Tongue (tissue), 2 donors: ENCODE data around the gene SLC25A21. TPM values are rescaled to one million over a fixed set of nuclear protein-coding genes. Genes with fewer than 3 reads are reported as not detected.
A peak's percentile ranks its signal among the peaks of the same experiment; 100 is the strongest.

ENCODE experiments used
- DNase-seq: peaks from one replicate; pipeline ENCODE4 v3.0.0-alpha.2; 2015
- total RNA-seq: library from RNA; depleted of rRNA; stranded (reverse); fragments of >200 nt; gene quantifications from one replicate; pipeline ENCODE4 v1.2.3, GENCODE V29; 2014

Gene SLC25A21
- total RNA-seq, 1 donor from 2014 or later, result 1.3 TPM

DNA sequence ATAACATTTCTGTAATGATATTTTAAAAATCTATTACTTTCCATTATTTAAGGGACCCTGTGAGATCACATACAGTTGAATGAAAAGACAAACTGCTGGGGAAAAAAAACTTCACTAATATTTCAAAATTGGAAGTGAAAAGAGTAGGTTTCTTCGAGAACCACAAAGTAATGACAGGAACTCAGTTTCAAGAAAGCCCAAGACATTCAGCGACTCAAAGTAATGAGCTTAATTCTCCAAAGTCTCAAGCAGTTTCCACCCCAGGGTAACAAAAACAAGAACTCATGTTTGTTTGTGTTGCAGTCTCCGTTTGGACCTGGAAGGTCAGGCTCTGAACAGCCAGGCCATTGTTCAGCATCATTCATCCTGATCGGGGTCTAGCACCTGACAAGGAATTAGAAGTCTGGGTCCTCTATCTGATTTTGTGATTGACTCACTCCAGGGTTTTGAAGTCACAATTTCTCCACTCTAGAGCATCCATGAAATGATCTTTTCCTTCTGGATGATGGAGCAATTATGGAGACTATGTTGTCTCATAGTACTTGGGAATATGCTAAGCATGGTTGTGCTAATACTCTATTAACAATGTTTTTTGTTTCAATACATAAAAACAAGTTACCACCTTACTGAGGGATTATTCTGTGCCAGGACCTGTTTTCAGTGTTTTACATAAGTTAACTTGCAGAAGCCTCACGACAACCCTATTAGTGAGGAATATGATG lies 126.9 kb downstream of the SLC25A21 start:
- DNase-seq, result no peak

DNA sequence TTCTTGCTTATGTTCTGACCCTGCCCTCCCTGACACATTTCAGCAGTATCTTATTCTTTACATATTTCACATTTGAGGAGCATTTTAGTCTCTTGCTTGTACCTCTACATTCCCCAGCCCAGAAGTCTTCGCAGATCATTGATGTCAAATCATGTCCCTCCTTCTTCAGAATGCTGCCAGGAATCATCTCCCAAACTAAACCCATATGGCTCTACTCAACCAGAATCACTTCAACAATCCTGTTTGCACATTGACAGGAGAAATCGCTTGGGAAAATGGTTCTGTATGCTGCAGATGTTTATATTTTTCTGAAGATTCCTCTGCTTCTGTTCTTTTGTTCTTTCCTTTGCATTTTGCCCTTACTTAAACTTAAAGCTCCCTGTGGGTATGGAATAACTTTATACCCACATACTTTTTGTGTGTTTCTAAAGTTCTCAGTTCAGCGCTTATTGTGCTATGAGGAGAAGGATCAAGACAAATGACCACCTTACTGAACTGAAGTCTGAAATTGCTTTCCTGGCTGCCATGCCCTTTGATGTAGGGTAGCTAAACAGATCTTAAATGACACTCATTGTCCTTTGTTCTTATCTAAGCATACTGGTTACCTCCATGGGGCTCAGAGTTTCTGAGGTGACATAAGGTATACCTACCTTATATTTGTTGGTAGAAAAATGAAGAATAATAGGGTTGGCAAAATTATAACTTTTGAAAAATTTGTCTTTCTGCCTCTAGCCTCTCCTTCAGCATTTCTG lies 134.6 kb downstream of the SLC25A21 start:
- no peak for DNase-seq

DNA sequence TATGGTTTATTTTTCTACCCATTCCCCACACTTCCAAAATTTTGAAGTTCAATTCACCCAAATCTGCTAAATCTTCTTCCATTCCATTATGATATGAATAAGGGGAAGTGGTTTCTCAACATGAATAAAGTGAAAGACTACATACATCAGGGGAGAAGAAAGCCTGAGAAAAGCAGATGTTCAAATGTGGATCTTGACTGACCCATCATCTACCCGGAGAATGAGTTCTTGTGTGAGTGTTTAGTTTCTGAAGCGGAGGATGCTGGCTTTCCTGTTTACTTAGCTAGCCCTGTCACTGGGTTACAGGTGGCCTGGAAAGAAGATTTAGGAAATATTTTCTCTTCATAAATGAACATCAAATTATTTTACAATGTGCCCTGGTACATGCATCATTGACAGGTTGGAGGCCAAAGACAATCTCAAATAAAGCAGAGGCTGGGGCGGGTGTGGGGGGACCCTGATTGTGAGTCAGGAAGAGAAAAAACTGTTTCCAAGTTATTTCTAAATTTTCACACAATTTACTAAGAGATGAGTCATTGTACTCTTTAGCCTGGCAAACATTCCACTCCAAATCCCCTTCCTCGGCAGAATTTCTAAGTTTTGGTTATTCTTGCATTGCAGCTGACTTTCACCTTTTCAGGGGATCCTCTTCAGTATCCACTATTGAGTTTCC lies 135.6 kb downstream of the SLC25A21 start:
- DNase-seq, result peak; percentile 20

DNA sequence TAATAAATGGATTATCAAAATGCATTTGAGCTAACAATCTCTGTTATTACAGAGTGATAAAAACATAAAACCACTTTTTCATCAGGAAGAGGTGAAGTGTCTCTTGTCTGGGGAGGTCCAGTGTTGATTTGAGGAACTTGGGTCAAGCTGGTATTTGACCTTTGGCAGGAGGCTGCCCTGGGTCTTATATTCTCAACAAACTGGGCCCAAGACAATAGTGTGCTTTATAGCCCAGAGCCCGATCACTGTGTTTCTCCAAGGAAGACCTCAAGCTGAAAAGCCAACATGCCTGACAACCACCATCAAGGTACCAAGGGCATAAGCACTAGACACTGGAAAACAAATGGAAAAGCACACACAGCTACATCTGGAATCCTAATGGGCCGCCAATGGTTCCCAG lies 137.0 kb downstream of the SLC25A21 start:
- DNase-seq, result no peak

DNA sequence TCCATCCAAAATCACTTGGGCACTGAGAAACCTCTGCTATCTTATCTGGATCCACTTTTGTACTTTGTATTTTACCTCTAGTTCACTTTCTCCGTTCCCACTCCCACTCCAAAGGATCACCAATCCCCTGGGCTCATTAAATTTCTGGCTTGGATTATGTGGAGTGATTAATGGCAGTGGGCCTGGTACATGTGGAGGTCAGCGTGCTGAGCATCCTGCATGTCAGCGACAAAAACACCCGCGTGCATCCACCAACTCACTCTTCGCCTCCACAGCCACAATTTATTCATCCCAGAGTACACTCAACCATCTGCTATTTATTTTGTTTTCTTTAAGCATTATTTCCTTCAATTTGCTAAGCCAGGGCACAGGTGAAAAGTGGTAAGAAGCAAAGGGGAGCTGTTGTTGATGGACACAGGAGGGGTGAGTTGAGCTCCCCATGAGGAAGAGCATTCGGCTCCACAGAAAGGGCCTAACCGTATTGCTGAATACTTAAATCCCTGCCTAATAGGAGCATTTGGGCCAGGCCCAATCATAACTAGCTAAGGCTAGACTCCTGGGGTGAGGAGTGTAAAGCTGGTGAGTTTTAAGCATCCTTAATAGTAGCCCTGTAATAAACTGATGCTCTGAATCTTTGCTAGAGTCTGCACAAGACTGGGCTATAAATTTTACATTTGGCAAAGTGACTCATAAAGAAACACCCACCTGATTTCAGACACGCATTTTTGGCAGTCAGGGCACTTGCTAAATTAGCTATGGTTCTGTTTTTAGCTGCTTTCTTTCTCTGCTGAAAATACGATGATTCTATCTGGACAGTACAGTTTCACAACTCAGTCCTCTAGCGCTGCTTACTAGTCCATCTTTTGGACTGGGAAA lies 137.8 kb downstream of the SLC25A21 start:
- DNase-seq, result peak; percentile 46

DNA sequence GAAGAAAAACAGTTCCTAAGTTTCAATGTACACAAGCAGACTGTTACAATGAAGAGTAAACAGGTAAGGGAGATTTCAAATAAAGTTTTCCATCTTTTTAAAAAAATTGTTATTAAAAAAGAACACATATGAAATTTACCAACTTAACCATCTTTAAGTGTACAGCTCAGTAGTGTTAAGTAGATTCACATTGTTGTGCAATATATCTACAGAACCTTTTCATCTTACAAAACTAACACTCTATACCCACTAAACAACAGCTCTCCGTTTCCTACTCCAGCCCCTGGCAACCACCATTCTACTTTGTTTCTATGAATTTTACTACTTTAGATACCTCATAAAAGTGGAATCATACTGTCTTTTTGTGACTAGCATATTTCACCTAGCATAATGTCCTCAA lies 139.5 kb downstream of the SLC25A21 start:
- no peak for DNase-seq

DNA sequence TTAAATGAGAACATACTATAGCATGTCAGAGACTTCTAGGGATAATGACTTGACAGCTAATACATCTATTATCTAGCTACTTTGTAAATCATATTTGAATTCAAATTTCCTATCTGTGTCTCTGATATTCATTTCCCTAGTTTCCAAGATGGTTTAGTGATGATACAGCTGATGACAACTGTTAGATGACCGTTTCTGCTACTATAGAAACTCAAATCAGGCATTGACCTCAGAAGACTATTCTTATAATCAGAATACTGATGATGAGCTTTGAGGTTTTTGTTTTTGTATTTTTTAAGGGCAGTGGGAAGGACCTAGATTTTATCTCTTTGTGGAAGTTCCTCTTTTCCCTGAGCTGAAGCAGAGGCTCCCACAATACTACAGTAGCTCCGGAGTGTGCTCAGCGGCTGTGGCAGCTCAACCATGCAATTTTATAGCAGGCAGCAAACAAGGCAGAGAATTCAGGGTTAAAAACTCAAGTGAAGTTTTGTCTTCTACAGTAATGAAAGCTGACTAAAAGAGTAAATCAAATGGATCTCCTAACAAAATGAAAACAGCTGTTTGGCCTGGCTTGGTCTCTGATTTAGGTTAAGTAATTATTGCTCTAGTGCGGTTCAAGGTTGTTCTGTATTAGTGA lies 145.1 kb downstream of the SLC25A21 start:
- peak; percentile 30 for DNase-seq

DNA sequence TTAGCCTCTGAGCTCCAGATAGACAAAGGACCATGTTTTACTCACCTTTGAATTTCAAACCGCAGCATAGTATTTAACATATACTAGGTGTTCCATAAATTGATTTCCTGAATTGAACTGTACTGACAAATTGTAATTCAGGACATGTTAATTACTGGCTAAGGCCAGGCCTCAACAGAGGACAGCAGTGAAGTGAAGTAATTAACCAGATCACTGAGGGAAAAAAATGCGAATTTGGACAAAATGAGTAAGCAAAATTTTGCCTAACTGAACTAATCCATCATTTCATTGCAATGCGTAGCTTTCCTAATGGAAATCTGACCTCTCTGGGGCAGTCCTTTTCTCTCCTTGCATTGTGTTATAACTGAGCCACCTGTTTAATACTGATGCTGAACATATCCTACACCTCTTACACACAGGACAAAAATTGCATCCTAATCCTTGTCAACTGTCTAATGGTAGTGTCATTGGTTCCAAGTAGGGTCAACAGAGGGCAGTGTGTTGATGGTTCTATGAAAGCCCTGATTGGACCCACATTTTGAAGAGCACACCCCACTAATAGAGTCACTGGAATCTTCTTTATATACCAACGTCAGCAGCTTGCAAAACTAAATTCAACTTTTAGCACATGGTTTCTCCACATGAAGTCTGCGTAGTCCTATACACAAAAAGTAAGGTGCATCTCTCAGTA lies 148.4 kb downstream of the SLC25A21 start:
- no peak for DNase-seq

DNA sequence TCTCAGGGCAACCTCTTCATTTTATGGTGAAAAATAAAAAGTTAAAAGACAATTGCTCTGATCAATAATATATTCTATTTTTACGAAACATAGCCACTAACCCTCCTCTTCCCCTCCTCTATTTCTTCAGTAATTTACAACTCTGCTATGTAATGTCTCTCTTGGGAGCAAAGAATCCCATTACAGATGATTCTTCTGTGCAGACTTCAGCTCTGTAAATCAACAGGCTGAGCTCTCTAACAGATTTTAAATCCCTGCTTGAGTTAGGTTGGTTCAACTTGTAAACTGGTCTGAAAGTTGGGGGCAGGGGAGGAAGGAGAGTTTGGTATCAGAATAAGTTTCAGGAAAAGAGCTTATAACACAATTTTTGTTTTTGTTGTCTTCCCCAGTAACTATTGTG lies 151.0 kb downstream of the SLC25A21 start:
- no peak for DNase-seq

DNA sequence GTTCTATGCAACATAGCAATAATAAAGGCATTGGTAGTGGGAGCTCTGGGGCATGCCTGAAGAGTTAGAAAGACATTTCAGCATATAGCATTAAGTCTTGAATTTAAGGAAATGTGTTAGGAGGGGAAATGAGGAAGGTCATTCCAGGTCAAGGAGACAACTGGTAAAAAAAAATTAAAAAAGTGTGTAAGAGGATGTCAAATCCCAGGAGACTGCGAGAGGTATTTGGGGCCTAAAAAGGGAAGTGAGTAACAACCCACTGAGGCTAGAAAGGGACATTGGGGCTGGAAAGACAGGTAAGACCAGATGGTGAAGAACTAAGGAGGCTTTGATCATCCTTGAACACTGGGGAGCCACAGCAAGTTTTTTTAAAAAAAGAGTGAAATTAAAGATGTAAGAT lies 152.9 kb downstream of the SLC25A21 start:
- no peak for DNase-seq

DNA sequence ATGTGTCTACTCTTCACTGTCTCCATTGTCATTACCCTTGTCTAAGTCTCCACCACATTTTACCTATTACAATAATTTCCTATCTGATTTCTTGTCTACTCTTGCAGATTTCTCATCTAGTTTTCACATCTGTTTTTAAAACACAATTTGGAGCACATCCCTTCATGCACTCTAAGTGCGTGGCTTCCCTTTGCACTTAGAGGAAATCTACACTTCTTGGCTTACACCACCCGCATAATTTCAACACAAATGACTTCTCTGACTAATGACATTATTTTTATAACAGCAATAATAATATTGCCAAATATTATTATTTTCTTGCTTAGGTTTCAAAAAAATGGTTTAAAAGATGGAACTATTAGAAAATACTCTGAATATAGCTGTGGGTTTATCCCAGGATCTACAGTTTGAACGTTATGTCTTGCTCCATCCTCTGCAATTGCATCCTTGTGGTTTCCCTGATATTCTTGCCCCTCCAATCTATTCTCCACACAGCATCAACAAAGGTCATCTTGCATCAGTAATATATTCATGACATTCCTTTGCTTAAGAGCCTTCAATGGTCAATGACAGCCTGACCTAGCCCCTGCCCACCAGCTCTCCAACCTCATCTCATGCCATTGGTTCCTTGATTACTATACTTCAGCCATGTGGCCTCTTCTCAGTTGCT lies 153.7 kb downstream of the SLC25A21 start:
- DNase-seq, result no peak

DNA sequence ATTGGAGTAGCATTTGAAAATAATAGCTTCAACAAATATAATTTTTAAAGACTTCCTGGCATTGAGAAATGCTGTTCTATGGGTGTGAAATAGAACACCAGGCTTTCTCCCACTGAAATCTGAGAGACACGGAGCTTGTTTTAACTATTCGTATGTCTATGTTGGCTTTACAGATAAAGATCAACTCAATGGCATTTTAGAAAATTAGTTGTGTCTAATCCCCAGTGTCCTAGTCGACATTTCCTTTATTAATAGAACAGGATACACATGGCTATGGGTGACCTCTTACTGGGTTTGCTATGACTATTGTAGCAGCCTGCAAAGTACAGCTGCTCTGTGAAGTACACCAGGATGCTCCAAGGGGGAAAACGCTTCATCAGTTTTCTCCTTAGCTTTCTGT lies 159.3 kb downstream of the SLC25A21 start:
- no peak for DNase-seq

DNA sequence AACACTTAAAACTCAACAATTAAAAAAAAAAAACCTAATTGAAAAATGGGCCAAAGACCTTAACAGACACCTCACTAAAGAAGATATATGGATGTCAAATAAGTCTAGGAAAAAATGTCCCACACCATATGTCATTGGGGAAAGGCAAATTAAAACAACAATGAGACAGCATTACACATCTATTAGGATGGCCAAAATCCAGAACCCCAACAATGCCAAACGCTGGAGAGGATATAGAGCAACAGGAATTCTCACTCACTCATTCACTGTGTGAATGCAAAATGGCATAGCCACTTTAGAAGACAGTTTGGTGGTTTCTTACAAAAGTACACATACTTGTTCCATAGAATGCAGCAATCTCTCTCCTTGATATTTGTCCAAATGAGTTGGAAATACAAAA lies 173.7 kb downstream of the SLC25A21 start:
- no peak for DNase-seq

DNA sequence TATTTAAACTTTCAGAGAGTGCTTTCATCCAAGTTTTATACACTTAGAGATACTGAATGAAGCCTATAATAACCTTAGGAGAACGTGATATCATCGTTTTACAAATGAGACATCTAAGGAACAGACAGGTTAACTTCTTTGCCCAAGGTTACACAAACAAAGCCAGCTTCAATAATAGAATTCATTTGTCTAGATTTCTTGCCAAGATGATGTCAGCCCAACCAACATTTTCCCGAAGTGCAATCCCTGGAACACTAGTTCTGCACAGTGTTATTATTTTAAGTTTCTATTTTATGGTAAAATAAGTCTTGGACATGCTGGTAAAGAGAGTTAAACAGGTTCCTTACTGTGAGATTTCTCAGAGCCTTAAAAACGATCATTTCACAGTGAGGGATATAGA lies 174.6 kb downstream of the SLC25A21 start:
- DNase-seq, result peak; percentile 24

DNA sequence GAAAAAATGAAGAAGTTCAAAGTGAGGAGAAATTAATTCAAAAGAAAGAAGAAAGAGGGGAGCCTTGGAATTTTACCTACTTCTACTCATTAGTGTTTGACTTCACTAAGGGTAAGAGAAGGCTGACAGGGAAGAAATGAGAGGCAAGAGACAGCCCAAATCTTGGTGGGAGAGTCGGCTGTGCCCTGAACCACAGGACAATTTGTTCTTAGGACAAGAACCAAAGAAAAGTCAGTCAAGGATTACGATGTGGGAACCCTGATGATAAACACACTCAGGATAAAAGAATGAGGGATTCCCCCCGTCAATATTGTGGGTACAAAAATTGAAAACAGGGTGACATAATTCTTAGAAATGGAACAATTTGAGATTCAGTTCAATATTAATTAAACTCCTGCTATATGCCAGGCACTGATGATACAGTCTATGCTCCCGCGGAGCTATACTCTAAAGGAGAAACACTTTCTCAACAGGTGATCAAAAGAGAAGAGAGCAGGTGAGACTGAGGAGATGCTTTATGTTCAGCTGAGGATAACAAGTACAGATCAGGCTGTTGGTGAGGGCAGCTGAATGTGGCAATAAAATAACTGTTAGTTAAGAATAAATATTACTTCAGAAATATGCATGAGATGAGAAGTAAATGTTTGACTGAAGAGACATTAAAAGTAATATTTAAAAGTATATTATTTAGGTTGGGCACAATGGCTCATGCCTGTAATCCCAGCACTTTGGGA lies 175.4 kb downstream of the SLC25A21 start:
- DNase-seq, result no peak

DNA sequence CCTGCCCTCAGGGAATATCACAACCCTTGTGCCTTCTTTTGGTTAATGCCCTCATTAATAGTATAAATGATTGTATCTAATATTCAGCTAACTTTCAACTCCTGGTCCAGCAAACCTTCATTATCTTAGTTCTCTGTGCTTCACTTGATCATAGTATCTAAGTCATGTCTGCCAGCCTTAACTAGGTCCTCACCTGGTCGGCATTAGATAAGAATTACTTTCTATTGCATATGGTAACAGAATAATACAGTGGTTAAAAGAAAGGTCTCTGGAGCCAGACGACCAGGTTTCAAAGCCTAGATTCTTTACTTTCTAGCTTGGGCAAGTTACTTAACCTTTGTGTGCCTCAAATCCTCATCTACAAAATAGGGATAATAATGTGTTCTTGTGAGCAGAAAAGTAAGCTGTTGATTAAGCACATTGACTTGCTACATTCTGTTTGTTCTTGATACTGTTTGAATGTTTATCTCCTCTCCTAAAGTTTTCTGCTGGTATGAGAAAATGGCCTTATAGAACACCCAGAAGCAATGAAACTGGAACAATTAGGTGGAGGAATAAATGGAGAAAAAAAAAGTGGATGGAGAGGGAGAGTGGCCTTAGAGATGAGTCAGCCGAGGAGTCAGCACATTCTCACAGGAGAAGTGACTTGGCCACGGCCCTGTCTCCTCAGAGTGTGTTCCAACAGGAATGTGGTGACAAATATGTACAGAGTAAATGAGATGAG lies 176.1 kb downstream of the SLC25A21 start:
- DNase-seq, result no peak

DNA sequence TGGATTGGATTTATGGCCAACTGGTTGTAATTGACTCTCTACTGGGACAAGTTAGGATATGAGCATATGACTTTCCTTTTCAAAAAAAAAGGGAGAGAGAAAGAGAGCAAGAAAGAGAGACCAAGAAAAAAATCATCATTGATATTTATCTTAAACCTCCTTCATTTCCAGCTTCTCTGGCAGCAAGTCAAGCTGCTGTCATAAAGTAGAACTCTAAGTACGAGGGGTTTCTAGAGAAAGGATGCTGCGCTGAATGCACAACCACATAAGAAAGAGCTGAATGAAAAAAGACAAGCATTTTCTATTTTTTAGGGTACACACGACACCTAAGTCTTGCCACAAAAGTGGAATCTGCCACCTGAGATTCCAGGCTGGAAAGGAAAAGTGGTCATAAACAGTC lies 182.6 kb downstream of the SLC25A21 start:
- peak; percentile 58 for DNase-seq

DNA sequence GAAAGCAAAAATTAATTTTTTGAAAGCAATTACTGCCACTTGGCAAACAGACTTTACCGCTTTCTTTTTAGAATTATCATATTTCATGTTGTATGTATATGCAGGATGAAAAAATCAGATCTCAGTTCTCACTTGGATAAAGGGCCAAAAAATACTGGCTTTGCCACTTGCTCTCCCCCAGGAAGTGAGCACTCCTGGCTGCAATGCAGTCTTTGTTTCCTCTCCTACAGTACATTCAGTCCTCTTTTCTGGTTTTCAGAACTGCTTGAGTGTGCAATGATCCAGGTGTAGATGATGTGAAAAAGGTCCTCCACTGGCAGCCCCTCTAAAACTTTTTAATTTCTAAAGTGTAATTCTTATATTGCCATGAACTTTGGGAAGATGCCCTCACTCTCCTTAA lies 183.4 kb downstream of the SLC25A21 start:
- DNase-seq, result no peak

DNA sequence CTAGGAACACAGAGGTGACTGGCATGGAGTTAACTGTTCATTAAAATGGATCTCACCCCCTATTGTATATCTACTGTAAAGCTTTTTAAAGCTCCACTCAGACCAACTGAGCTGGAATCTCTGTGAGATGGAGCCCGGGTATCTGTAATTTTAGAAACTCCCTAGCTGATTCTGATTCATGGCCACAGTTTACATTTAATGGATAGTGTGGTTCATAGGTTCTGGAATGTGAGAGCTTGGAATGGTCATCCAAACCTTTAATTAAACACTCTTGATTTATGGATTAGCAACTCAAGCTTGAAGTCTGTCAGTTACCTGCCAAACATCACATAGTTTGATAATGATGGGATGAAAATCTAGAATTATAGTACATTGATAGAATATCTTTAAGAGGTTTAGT lies 183.8 kb downstream of the SLC25A21 start:
- DNase-seq, result no peak
